NCI-H1694 (cell line): ENCODE measurements around the gene P3H4.

Experiments
- DNase-seq: peaks from one replicate; lab custom pipeline; 2025; lab: John Stamatoyannopoulos, UW

P3H4 gene

DNA sequence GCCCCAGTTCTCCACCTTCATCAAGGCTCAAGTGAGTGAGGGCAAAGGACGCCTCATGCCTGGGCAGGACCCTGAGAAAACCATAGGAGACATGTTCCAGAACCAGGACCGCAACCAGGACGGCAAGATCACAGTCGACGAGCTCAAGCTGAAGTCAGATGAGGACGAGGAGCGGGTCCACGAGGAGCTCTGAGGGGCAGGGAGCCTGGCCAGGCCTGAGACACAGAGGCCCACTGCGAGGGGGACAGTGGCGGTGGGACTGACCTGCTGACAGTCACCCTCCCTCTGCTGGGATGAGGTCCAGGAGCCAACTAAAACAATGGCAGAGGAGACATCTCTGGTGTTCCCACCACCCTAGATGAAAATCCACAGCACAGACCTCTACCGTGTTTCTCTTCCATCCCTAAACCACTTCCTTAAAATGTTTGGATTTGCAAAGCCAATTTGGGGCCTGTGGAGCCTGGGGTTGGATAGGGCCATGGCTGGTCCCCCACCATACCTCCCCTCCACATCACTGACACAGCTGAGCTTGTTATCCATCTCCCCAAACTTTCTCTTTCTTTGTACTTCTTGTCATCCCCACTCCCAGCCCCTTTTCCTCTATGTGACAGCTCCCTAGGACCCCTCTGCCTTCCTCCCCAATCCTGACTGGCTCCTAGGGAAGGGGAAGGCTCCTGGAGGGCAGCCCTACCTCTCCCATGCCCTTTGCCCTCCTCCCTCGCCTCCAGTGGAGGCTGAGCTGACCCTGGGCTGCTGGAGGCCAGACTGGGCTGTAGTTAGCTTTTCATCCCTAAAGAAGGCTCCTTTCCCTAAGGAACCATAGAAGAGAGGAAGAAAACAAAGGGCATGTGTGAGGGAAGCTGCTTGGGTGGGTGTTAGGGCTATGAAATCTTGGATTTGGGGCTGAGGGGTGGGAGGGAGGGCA, 10.7 kb upstream of the P3H4 start:
- no peak for DNase-seq

- DNase-seq = no peak
Observed at GRCh38 chr17:41821776-41822175, 10.0 kb upstream of the P3H4 start.

GRCh38 chr17:41818024-41818423, 6.3 kb upstream of the P3H4 start:
- no peak for DNase-seq

DNA sequence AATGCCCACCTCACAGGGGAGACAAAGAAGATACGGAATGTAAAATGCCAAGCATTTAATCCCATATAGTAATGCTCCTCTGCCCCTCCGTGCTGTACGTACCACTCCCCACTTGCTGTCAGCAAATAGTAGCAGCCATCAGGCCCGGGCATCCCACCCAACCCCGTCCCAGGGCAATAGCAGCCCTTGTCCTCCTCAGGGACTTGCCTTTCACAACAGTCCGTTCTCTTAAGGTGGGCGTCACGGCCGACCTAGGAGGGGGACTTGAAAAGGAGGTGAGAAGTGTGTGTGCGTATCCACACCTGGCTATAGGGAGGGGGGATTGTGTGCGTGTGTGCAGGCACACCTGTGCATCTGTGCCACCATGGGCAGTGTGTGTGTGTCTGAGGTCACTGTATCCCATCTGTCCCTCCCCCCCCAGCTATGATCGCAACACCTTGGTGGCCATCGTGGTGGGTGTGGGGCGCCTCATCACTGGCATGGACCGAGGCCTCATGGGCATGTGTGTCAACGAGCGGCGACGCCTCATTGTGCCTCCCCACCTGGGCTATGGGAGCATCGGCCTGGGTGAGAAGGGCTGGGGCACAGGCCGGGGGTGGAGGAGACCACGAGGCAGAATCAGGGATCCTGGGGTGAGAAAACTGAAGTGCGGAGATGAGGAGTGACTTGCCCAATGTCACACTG, 5.0 kb upstream of the P3H4 start:
- DNase-seq = no peak

DNA sequence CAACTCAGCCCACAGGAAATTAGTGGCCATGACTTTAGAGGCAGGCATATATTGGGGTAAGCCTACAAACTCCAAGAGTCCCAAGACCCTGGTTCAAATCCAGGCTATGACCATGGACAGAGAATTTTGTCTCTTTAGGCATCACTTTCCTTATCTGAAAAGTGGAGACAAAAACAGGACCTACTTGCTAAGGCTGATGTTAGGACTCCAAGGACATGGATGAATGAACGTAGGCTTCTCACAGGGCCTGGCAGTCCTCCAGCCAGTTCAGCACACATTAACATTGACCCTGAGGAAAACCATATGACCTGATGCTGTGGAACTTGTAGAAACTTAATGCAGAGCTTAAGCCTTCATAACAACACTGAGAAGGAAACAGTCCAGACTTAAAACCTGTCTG, 2.4 kb upstream of the P3H4 start:
- no peak for DNase-seq

- no peak for DNase-seq
Observed at GRCh38 chr17:41813699-41814124, 2.0 kb upstream of the P3H4 start.

DNA sequence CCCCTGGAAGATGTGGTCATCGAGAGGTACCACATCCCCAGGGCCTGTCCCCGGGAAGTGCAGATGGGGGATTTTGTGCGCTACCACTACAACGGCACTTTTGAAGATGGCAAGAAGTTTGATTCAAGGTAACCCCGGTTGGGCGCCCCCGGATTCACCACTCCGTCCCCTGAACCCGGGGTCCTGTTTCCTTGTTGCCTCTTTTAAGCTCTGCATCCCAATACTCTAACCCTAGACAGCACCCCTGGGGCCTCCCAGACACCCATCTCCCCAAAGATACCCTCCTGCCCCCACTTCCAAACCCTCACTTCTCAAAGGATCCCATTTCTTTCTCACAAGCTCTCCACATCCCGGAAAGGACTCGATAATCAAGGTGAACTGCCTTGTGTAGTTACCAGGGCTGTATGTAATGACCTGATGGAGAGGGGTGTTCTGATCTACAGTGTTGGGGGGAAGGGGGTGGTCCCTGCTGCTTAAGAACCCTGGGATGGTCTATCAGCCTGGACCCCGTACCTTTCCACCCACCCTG, 1.5 kb upstream of the P3H4 start:
- DNase-seq = no peak

DNA sequence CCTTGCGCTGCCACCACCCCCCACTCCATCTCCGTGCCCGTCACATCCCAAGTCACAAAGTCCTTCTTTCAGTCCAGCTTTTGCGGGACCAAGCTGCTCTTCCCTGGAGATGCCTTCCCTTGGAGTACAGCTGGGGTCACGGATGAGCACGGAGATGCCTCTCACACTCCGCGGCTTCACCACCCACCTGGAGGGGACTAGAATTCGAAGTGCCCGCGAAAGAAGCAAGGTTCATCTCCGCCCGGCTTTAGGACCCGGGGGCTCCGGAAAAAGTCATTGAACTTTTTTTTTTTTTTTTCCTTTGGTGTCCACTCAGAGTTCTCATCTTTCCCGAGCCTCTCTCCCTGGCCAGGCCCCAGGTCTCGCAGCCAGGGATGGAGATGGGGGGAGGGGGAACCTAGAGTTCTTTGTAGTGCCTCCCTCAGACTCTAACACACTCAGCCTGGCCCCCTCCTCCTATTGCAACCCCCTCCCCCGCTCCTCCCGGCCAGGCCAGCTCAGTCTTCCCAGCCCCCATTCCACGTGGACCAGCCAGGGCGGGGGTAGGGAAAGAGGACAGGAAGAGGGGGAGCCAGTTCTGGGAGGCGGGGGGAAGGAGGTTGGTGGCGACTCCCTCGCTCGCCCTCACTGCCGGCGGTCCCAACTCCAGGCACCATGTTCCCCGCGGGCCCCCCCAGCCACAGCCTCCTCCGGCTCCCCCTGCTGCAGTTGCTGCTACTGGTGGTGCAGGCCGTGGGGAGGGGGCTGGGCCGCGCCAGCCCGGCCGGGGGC, 817 bp upstream of the P3H4 start, which contains the start of gene FKBP10:
Gene FKBP10 (plus strand): TSS at position 624 of the 771 bp plus-strand sequence. CDS start 31 bp downstream, at position 655.
- no peak for DNase-seq

- DNase-seq = no peak
Observed at GRCh38 chr17:41810659-41811548, 845 bp downstream of the P3H4 start.

DNA sequence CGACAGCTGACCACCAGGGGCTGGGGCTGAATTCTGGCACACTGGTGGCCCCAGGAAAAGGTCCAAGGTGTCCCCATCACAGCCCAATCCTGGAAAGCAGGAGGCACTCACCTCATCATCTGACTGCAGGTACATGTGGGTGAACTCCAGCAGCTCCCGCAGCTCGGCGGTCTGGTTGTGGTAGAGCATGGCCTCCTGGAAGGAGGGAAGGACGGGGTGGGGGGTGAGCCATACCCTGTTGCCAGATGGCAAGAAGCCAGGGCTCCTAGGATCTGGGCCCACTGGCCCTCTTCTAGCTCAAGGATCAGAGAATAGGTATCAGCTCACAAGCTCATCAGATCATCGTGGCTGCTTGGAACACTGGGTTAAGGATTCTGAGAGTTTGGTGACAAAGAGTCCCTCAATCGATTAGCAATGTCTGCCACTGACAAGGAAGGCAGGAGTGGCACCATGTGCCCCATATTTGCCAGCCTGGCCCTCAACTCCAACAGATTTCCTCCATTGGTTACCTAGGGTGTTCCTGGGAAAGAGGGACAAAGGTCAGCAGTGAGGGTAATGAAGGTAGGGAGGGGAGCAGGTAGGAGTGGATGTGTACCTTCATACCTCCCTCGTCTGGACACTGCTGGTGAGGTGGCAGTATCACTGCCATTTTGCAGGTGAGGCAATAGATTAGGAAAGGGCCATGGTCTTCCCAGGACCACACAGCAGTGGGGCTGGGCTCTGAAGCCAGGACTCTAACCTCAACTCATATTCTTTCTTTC, 4.9 kb downstream of the P3H4 start:
- DNase-seq = no peak

- no peak for DNase-seq
Observed at GRCh38 chr17:41803049-41804020, 8.4 kb downstream of the P3H4 start.

DNA sequence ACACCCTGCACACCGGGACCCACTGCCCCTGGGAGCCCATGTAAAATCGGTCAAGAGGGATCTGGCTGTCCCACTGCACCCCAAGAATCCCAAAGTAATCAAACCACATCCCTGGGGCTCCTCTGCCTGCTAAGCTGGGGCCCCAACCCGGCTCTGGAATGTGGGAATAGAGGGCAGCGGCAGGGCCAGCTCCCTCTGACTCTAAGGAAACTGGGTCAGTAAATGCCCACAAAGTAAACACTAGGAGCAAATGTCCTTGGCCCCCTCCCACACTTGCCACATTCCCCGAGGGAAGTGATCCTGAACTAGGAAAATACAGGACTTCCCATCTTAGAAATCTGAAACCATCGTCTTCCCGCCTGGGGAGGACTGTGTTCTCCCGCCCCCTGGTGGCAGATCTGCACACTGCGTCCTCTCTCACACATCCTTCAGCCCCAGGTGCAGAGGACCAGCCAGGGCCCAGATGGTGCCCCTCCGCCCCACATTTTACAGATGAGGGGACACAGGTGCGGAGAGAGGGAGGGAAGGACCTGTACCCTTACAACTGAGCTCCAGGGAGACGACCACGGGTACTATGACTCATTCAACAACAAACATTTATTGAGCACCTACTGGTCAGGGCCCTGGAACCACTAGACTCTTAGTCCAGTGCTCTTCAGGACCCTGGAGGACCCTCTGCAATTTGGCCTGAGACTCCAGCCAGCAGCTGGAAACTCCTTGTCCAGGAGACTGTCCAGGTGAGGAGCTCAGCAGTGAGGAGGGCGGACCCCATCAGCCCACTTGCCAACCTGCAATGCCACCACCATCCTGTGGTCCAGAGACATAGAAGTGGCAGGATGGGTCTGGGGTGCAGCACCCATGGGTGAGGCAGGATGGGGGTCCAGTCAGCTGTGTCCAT, 10.1 kb downstream of the P3H4 start:
- peak; percentile 70 for DNase-seq

DNA sequence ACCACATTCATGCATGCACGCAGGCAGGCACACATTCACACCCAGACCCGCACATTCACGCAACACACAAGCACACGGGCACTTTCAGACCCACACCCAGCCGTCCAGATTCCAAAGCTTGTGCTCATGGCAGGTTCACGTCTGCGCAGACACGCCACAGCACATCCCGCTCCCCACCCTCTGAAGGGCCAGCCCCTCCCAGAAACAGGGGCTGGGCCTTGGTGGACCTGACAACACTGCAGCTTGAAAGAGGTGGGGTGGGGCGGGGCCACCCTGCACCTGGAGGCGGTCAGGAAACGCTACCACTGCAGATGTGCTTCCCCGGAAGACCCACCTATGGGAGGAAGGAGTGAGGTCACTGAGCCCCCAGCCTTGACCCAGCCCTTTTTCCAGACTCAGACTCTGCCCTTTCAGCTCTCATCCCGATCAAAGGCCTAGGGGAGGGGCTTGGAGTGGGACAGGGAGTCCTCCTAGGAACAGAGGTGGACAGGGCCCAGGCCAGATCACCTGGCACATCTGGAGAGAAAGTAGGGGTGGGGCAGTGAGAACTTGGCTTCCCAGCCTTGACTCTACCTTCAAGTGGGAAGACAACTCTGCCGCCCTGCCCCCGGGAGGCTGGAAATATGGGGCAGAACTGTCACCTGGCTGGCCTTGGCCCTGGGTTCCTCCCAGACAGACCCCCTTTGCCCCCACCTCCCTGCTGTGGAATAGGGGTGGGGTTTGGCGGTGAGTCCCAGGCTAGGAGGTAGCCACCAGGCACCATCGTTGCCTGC, 11.0 kb downstream of the P3H4 start:
- DNase-seq = no peak

- DNase-seq = no peak
Observed at GRCh38 chr17:41799366-41799765, 12.4 kb downstream of the P3H4 start.

GRCh38 chr17:41797377-41797776, 14.4 kb downstream of the P3H4 start:
- DNase-seq = no peak

GRCh38 chr17:41796121-41796895, 15.4 kb downstream of the P3H4 start:
- DNase-seq = no peak
